ENCODE measurements around the gene PTK7. TPM values are rescaled to one million over a fixed set of nuclear protein-coding genes. Genes with fewer than 3 reads are reported as not detected.

PTK7 gene
- total and polyA plus RNA-seq, 2 of the 8 experiments (the other 6 are each of a cell fraction or from before 2014, with no cell fraction given): 110 to 138 TPM

DNA sequence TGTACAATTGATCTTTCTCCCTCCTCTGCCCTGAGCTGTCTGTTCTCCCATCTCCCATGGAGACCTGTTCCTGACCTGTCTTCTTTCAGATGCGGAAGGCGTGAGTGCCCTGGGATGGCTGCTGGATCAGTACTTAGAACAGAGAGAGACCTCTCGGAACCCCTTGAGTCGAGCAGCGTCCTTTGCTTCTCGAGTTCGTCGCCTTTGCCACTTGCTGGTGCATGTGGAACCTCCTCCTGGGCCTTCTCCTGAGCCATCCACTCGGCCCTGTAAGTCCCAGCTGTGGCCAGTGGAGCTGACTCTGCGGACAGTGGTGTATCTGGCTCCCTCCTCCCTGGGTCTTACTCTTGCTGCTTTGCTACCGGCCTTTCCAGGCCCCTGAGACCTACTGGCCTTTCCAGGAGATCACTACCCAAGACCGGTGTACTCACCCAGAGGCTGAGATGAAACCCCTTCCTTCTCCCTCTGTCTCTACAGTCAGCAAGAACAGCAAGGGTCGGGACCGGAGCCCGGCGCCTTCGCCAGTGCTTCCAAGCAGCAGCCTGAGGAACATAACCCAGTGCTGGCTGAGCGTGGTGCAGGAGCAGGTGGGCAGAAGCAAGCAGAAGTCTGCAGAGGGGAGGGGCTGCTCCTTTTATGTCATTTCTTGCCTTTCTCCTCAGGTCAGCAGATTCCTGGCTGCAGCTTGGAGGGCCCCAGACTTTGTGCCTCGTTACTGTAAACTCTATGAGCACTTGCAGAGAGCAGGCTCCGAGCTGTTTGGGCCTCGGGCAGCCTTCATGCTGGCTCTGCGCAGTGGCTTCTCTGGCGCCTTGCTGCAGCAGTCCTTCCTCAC is 128.4 kb downstream of the PTK7 start (continued):
- TF ChIP-seq USF2 (IDR thresholded peaks at IDR 0.05; ENCODE audit: low read length): no peak
- TF ChIP-seq CHD1 (IDR thresholded peaks at IDR 0.05; ENCODE audit: low read depth, low read length): no peak
- no peak for TF ChIP-seq TEAD4 (IDR thresholded peaks at IDR 0.05; ENCODE audit: low read depth, low read length)
- TF ChIP-seq SP2 (IDR thresholded peaks at IDR 0.05; ENCODE audit: low read length): no peak
- TF ChIP-seq EGR1 (IDR thresholded peaks at IDR 0.05; ENCODE audit: borderline replicate concordance, low read depth, low read length): no peak
- TF ChIP-seq NANOG (IDR thresholded peaks at IDR 0.05; ENCODE audit: insufficient read depth, low read depth, low read length, poor library complexity, severe bottlenecking): no peak
